Middle frontal gyrus (tissue), 1 donor: ENCODE measurements around the gene HJURP.

ENCODE experiments used
- DNase-seq: peaks from one replicate; pipeline ENCODE4 v3.0.0-alpha.2; 2015; ENCODE audit warnings: low spot score; ENCODE audit errors: extremely low spot score

Gene HJURP

GRCh38 chr2:233849607-233850271, 4.6 kb downstream of the HJURP start:
- DNase-seq, result no peak

- DNase-seq, result no peak
Observed at GRCh38 chr2:233848276-233848675, 6.1 kb downstream of the HJURP start.

- no peak for DNase-seq
Observed at GRCh38 chr2:233847248-233847898, 7.0 kb downstream of the HJURP start.

- no peak for DNase-seq
Observed at GRCh38 chr2:233846387-233847247, 7.7 kb downstream of the HJURP start.

- DNase-seq, result no peak
Observed at GRCh38 chr2:233845301-233846060, 8.9 kb downstream of the HJURP start.

- no peak for DNase-seq
Observed at GRCh38 chr2:233844836-233845235, 9.5 kb downstream of the HJURP start.

- no peak for DNase-seq
Observed at GRCh38 chr2:233844064-233844807, 10.1 kb downstream of the HJURP start.

GRCh38 chr2:233841183-233841582, 13.2 kb downstream of the HJURP start:
- DNase-seq, result no peak

- no peak for DNase-seq
Observed at GRCh38 chr2:233840520-233840919, 13.8 kb downstream of the HJURP start.

- no peak for DNase-seq
Observed at GRCh38 chr2:233839447-233839820, 14.9 kb downstream of the HJURP start.

- DNase-seq, result no peak
Observed at GRCh38 chr2:233838726-233839446, 15.4 kb downstream of the HJURP start.

GRCh38 chr2:233838251-233838650, 16.1 kb downstream of the HJURP start:
- no peak for DNase-seq

- DNase-seq, result no peak
Observed at GRCh38 chr2:233837694-233838229, 16.6 kb downstream of the HJURP start.

GRCh38 chr2:233836359-233836758, 18.0 kb downstream of the HJURP start:
- no peak for DNase-seq

- no peak for DNase-seq
Observed at GRCh38 chr2:233835230-233836186, 18.8 kb downstream of the HJURP start.

GRCh38 chr2:233833345-233833744, 21.0 kb downstream of the HJURP start:
- no peak for DNase-seq

GRCh38 chr2:233832869-233833311, 21.4 kb downstream of the HJURP start:
- no peak for DNase-seq

GRCh38 chr2:233832414-233832813, 21.9 kb downstream of the HJURP start:
- DNase-seq, result no peak

GRCh38 chr2:233831861-233832260, 22.5 kb downstream of the HJURP start:
- no peak for DNase-seq
